B cell (primary cell): ENCODE measurements around the gene BLTP2. TPM values are rescaled to one million over a fixed set of nuclear protein-coding genes. Genes with fewer than 3 reads are reported as not detected.

Experiments used
- ATAC-seq: fragments of 200-7000 bp; cut with Tn5 transposase; one replicate; pipeline ENCODE4 v1.10.0; 2021; ENCODE audit warnings: low read depth, mild to moderate bottlenecking, moderate number of reproducible peaks, moderate library complexity
- CTCF ChIA-PET: fragments of 350-600 bp; sonication (Branson Sonifier 250); formaldehyde crosslinking; loops from one replicate; lab custom pipeline; 2021; ENCODE audit warnings: antibody characterized with exemption, inconsistent platforms; lab: Charles Lee
- POLR2A ChIA-PET: fragments of 350-600 bp; sonication (Branson Sonifier 250); formaldehyde crosslinking; loops from one replicate; lab custom pipeline; 2021; ENCODE audit warnings: antibody characterized with exemption; lab: Charles Lee
- DNase-seq: peaks from one replicate; pipeline ENCODE4 v3.0.0; 2013
- H2AFZ ChIP-seq: 2 replicates; pipeline ENCODE4 v1.6.1; 2012; ENCODE audit warnings: mild to moderate bottlenecking, low read depth, low read length; ENCODE audit not compliant: insufficient read depth, poor library complexity, severe bottlenecking
- H3K27ac ChIP-seq, 2 donors: 1 replicate in 1 of 2; 2 replicates in 1 of 2; pipeline ENCODE4 v1.5.1; 2012 to 2013; ENCODE audit warnings: low read length in 2 of 2, mild to moderate bottlenecking in 2 of 2, moderate library complexity in 1 of 2
- H3K27me3 ChIP-seq, 4 experiments: fragments of 200-600 bp in 1 of 4; sonication (generic) in 1 of 4; replicated peaks in 1 of 4; 1 replicate in 2 of 4; 2 replicates in 2 of 4; pipeline versions ENCODE4 v1.6.1 to v1.7.0; 2013 to 2016; ENCODE audit warnings: low read length in 3 of 4, mild to moderate bottlenecking in 2 of 4, mixed read lengths in 1 of 4, moderate library complexity in 1 of 4; ENCODE audit not compliant: insufficient read depth in 4 of 4, control insufficient read depth in 3 of 4; ENCODE audit errors: control extremely low read depth in 1 of 4
- H3K36me3 ChIP-seq, 2 experiments: replicated peaks in 1 of 2; 1 replicate in 1 of 2; 2 replicates in 1 of 2; pipeline versions ENCODE4 v1.6.1 to v1.7.1; 2013; ENCODE audit warnings: low read length in 1 of 2; ENCODE audit not compliant: insufficient read depth in 2 of 2, control insufficient read depth in 1 of 2; ENCODE audit errors: control extremely low read depth in 1 of 2, extremely low read depth in 1 of 2
- H3K4me1 ChIP-seq, 2 donors: fragments of 200-600 bp in 1 of 2; sonication (generic) in 1 of 2; 1 replicate in 1 of 2; 2 replicates in 1 of 2; pipeline versions ENCODE4 v1.5.1 to v1.6.1; 2013 to 2017; ENCODE audit warnings: low read length in 2 of 2; ENCODE audit not compliant: control insufficient read depth in 2 of 2, insufficient read depth in 2 of 2
- H3K4me2 ChIP-seq: replicated peaks from 2 replicates; pipeline ENCODE3; 2012; ENCODE audit warnings: mild to moderate bottlenecking, low read depth, low read length; ENCODE audit not compliant: poor library complexity, severe bottlenecking
- H3K4me3 ChIP-seq, 5 experiments: fragments of 200-600 bp in 1 of 5; sonication (generic) in 1 of 5; 1 replicate in 3 of 5; 2 replicates in 2 of 5; pipeline versions ENCODE4 v1.5.1 to v1.7.0; 2011 to 2016; ENCODE audit warnings: low read length in 4 of 5, mild to moderate bottlenecking in 4 of 5, low read depth in 2 of 5, control low read depth in 1 of 5, moderate library complexity in 1 of 5; ENCODE audit not compliant: insufficient read depth in 1 of 5; ENCODE audit errors: control extremely low read depth in 1 of 5, extremely low read depth in 1 of 5
- H3K79me2 ChIP-seq: fragments of 200-600 bp; sonication (generic); one replicate; pipeline ENCODE4 v1.6.0; 2016; ENCODE audit warnings: low read length; ENCODE audit not compliant: control insufficient read depth, insufficient read depth
- H3K9ac ChIP-seq: fragments of 200-600 bp; sonication (generic); 2 replicates; pipeline ENCODE4 v1.6.1; 2017; ENCODE audit warnings: mild to moderate bottlenecking, low read length, moderate library complexity
- H3K9me3 ChIP-seq, 3 donors: one replicate each; pipeline versions ENCODE4 v1.6.1 to v1.7.1; 2013; ENCODE audit warnings: low read length in 2 of 3; ENCODE audit not compliant: control insufficient read depth in 2 of 3, insufficient read depth in 1 of 3; ENCODE audit errors: control extremely low read depth in 1 of 3
- H4K20me1 ChIP-seq: 2 replicates; pipeline ENCODE4 v1.6.0; 2012; ENCODE audit warnings: mild to moderate bottlenecking, low read length; ENCODE audit not compliant: insufficient read depth, control insufficient read depth, poor library complexity, severe bottlenecking
- H3K27ac Mint-ChIP-seq: one replicate; pipeline ENCODE4 v1.8.0; 2021; ENCODE audit warnings: mixed read lengths
- H3K27me3 Mint-ChIP-seq: one replicate; pipeline ENCODE4 v1.8.0; 2021; ENCODE audit warnings: mixed read lengths
- H3K4me1 Mint-ChIP-seq: one replicate; pipeline ENCODE4 v1.8.0; 2021; ENCODE audit warnings: mixed read lengths
- H3K4me3 Mint-ChIP-seq: one replicate; pipeline ENCODE4 v1.8.0; 2021; ENCODE audit warnings: mixed read lengths
- H3K9me3 Mint-ChIP-seq: one replicate; pipeline ENCODE4 v1.8.0; 2022; ENCODE audit warnings: mixed read lengths; ENCODE audit not compliant: insufficient read depth
- CTCF ChIP-seq: fragments of 200-600 bp; IDR thresholded peaks from one replicate; pipeline ENCODE4 v1.8.0; 2022; ENCODE audit warnings: antibody characterized with exemption, mild to moderate bottlenecking
- EZH2 ChIP-seq: IDR thresholded peaks from 2 replicates; pipeline ENCODE4 v1.6.1; 2012; ENCODE audit warnings: borderline replicate concordance, low read depth, mild to moderate bottlenecking, moderate library complexity, low read length; ENCODE audit not compliant: insufficient read depth, poor library complexity, severe bottlenecking
- WGBS: methylation state at CpG from one replicate; pipeline ENCODE4 v1.1.5; 2013; ENCODE audit warnings: missing lambda C conversion rate; ENCODE audit not compliant: insufficient coverage; 5-methylcytosine and 5-hydroxymethylcytosine counted together
- intact Hi-C: fragments of 100-400 bp; cut with micrococcal nuclease; formaldehyde crosslinking; loops from one replicate; pipeline ENCODE4 v1.10.0; 2022
- polyA plus RNA-seq: library from polyadenylated mRNA; depleted of rRNA; stranded (reverse); fragments of >200 nt; gene quantifications from 2 replicates; pipeline ENCODE4 v1.2.3, GENCODE V29; 2012
- total RNA-seq, 2 donors: library from RNA; stranded (reverse); fragments of 120-200 nt in 1 of 2; gene quantifications; 1 replicate in 1 of 2; 2 replicates in 1 of 2; pipeline versions ENCODE4 v1.2.3 to v1.2.4, GENCODE V29; 2013 to 2022

BLTP2 gene
- total and polyA plus RNA-seq, 2 donors (not counting 1 experiment from before 2014, with no cell fraction given) = 45.9 to 156 TPM

- POLR2A ChIA-PET = no interaction called here
- CTCF ChIA-PET = interaction anchor here (1.7 kb wide), 1 partner anchor 45 kb away, joined by 4 read pairs; no protein-coding TSS in a partner anchor
Measured at GRCh38 chr17:28689011-28689410, 44.1 kb upstream of the BLTP2 start.

DNA sequence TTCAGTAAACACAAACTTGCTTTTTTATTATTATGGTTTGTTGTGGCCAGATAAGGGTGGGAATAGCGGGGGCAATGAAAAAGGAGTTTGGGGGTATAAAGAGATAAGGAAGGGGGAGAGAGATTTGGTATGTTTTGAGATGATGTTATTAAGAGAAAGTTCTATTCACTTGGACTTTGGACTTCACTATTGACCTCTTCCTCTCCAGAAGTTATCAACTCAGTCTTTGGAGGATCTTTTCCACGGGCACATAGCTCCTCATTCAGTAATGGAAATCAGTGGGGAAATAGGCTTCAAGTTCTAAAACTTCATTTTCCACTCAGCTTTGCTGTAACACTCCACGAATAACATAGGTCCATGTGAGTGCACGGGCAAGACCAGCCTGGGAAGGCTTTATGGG lies 43.5 kb upstream of the BLTP2 start:
- ChIA-PET CTCF (interaction anchor here (1.7 kb wide), 1 partner anchor 45 kb away, joined by 4 read pairs; no protein-coding TSS in a partner anchor), POLR2A (no interaction called here)
- Histone ChIP-seq H3K9me3 (no peaks in the 10 kb centered on the region), H3K4me1 (no peaks in the 10 kb centered on the region), H4K20me1 (peaks cover 7% of the 10 kb centered on the region), H3K4me2 (no peak overlapping the region), H3K36me3 (peaks cover 21 to 77% of the 10 kb centered on the region in 2 experiments), H3K27me3 (no peaks in the 10 kb centered on the region), H3K79me2 (no peaks in the 10 kb centered on the region), H3K9ac (no peak overlapping the region), H3K4me3 (no peak overlapping the region), H2AFZ (no peak overlapping the region), H3K27ac (no peak overlapping the region)
- no peak for ATAC-seq
- no peaks in the 10 kb centered on the region for H3K9me3 Mint-ChIP-seq
- H3K4me3 Mint-ChIP-seq = no peak overlapping the region
- no CpG with 5 or more reads among the region's 4 CpGs for WGBS
- no peak for DNase-seq
- intact Hi-C loops = no loop called here
- H3K27me3 Mint-ChIP-seq = no peaks in the 10 kb centered on the region
- TF ChIP-seq CTCF (no peak), EZH2 (no peak)
- no peaks in the 10 kb centered on the region for H3K4me1 Mint-ChIP-seq
- no peak overlapping the region for H3K27ac Mint-ChIP-seq

More at GRCh38 chr17:28689011-28689410, 44.1 kb upstream of the BLTP2 start:
- no peak for DNase-seq
- H4K20me1 ChIP-seq = peaks cover 7% of the 10 kb centered on the region
- peaks cover 23 to 79% of the 10 kb centered on the region in 2 experiments for H3K36me3 ChIP-seq
- no peaks in the 10 kb centered on the region for H3K4me1 Mint-ChIP-seq
- no peak overlapping the region for H3K27ac Mint-ChIP-seq
- no peak for ATAC-seq
- intact Hi-C loops = no loop called here
- no peaks in the 10 kb centered on the region for H3K79me2 ChIP-seq
- H2AFZ ChIP-seq = no peak overlapping the region
- H3K4me3 ChIP-seq = no peak overlapping the region
- no peaks in the 10 kb centered on the region for H3K9me3 Mint-ChIP-seq
- H3K9me3 ChIP-seq = no peaks in the 10 kb centered on the region
- H3K9ac ChIP-seq = no peak overlapping the region
- H3K4me2 ChIP-seq = no peak overlapping the region
- no peak overlapping the region for H3K27ac ChIP-seq
- WGBS = 100% methylated on average over 1 of the region's 3 CpGs
- no peaks in the 10 kb centered on the region for H3K4me1 ChIP-seq
- no peaks in the 10 kb centered on the region for H3K27me3 ChIP-seq
- TF ChIP-seq EZH2 = no peak
- H3K27me3 Mint-ChIP-seq = no peaks in the 10 kb centered on the region
- no peak overlapping the region for H3K4me3 Mint-ChIP-seq
